ENCODE data around the gene SCD.

DNA sequence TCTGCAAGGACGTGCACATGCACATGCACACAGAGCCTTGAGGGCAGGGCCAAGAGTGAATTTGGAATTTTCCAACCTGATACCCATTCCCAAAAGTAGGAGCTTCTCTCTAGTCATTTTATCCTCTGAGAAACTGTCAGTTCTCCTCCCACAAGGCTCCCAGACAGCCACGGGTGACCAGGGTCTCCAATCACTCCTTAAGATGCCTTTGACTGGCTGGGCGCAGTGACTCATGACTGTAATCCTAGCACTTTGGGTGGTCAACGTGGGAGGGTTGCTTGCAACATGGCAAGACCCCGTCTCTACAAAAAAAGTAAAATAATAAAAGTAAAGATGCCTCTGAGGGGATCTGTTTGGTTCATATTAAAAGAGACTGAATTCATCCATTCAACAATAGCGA is 13.2 kb downstream of the SCD start:
- TF ChIP-seq POLR2A (IDR thresholded peaks at IDR 0.05; ENCODE audit: extremely low read depth, insufficient read length), result no peak
- TF ChIP-seq, protein P1, sequence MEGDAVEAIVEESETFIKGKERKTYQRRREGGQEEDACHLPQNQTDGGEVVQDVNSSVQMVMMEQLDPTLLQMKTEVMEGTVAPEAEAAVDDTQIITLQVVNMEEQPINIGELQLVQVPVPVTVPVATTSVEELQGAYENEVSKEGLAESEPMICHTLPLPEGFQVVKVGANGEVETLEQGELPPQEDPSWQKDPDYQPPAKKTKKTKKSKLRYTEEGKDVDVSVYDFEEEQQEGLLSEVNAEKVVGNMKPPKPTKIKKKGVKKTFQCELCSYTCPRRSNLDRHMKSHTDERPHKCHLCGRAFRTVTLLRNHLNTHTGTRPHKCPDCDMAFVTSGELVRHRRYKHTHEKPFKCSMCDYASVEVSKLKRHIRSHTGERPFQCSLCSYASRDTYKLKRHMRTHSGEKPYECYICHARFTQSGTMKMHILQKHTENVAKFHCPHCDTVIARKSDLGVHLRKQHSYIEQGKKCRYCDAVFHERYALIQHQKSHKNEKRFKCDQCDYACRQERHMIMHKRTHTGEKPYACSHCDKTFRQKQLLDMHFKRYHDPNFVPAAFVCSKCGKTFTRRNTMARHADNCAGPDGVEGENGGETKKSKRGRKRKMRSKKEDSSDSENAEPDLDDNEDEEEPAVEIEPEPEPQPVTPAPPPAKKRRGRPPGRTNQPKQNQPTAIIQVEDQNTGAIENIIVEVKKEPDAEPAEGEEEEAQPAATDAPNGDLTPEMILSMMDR (IDR thresholded peaks at IDR 0.05; ENCODE audit: low read depth, low read length), result no peak

Measured in NB4 (cell line).